ENCODE measurements around the gene VIP.

GRCh38 chr6:152775428-152775827 lies 24.8 kb downstream of the VIP start:
- TF ChIP-seq CTCF (IDR thresholded peaks at IDR 0.05 in 8 of 11, conservative IDR thresholded peaks at IDR 0.05 in 3 of 11) (no peak), POLR2A (IDR thresholded peaks at IDR 0.05) (no peak), POLR2AphosphoS5 (IDR thresholded peaks at IDR 0.05) (no peak)
